SK-MEL-5 (cell line): ENCODE data around the gene MYO1D. TPM values are rescaled to one million over a fixed set of nuclear protein-coding genes. Genes with fewer than 3 reads are reported as not detected.

Experiments
- DNase-seq: peaks from one replicate; pipeline ENCODE4 v3.0.0-alpha.2; 2016; ENCODE audit warnings: low read depth, low spot score
- in situ Hi-C: cut with HindIII; loops from 2 replicates; pipeline ENCODE4 v1.10.0; 2016; ENCODE audit warnings: low sequenced_read_pairs, high pct_unique_total_duplicates, low pct_unique_long_range_greater_than_20kb
- total RNA-seq: library from RNA; depleted of rRNA; stranded (reverse); fragments of >200 nt; shearing (Covaris generic); gene quantifications from 2 replicates; pipeline ENCODE4 v1.2.3, GENCODE V29; 2014

MYO1D gene
- total RNA-seq, 1 experiment from 2014 or later: 44.5 TPM

GRCh38 chr17:32567511-32567910, 309.4 kb downstream of the MYO1D start:
- no peak for DNase-seq
- in situ Hi-C loops: no loop called here

- in situ Hi-C loops: no loop called here
- DNase-seq: no peak
Measured at GRCh38 chr17:32567086-32567485, 309.8 kb downstream of the MYO1D start.

- DNase-seq: no peak
- in situ Hi-C loops: no loop called here
Measured at GRCh38 chr17:32566303-32566702, 310.6 kb downstream of the MYO1D start.

GRCh38 chr17:32565401-32565800, 311.5 kb downstream of the MYO1D start:
- in situ Hi-C loops: no loop called here

GRCh38 chr17:32564325-32564724, 312.6 kb downstream of the MYO1D start:
- DNase-seq: no peak
- in situ Hi-C loops: no loop called here

More at GRCh38 chr17:32565401-32565800, 311.5 kb downstream of the MYO1D start:
- no peak for DNase-seq

GRCh38 chr17:32563583-32563982, 313.3 kb downstream of the MYO1D start:
- in situ Hi-C loops: no loop called here
- no peak for DNase-seq

- in situ Hi-C loops: no loop called here
Measured at GRCh38 chr17:32558997-32559650, 317.8 kb downstream of the MYO1D start.

GRCh38 chr17:32558326-32558955, 318.5 kb downstream of the MYO1D start:
- no peak for DNase-seq

More at GRCh38 chr17:32558997-32559650, 317.8 kb downstream of the MYO1D start:
- no peak for DNase-seq

GRCh38 chr17:32555611-32556310, 321.2 kb downstream of the MYO1D start:
- in situ Hi-C loops: no loop called here

More at GRCh38 chr17:32558326-32558955, 318.5 kb downstream of the MYO1D start:
- in situ Hi-C loops: no loop called here

GRCh38 chr17:32553168-32553567, 323.8 kb downstream of the MYO1D start:
- no peak for DNase-seq
- in situ Hi-C loops: no loop called here

More at GRCh38 chr17:32555611-32556310, 321.2 kb downstream of the MYO1D start:
- DNase-seq: no peak

- in situ Hi-C loops: no loop called here
- DNase-seq: no peak
Measured at GRCh38 chr17:32552280-32552679, 324.6 kb downstream of the MYO1D start.

- in situ Hi-C loops: no loop called here
- DNase-seq: peak; percentile 25
Measured at GRCh38 chr17:32551186-32551955, 325.6 kb downstream of the MYO1D start.

- in situ Hi-C loops: no loop called here
- DNase-seq: no peak
Measured at GRCh38 chr17:32549559-32549958, 327.4 kb downstream of the MYO1D start.

GRCh38 chr17:32546031-32546444, 330.9 kb downstream of the MYO1D start:
- in situ Hi-C loops: no loop called here
- no peak for DNase-seq

GRCh38 chr17:32542186-32542585, 334.7 kb downstream of the MYO1D start:
- no peak for DNase-seq
- in situ Hi-C loops: no loop called here

- no peak for DNase-seq
- in situ Hi-C loops: no loop called here
Measured at GRCh38 chr17:32541640-32542039, 335.3 kb downstream of the MYO1D start.

GRCh38 chr17:32536736-32537643, 339.9 kb downstream of the MYO1D start:
- peak; percentile 99 for DNase-seq
- in situ Hi-C loops: no loop called here
